HepG2 (cell line): ENCODE data around the gene VCP. TPM values are rescaled to one million over a fixed set of nuclear protein-coding genes. Genes with fewer than 3 reads are reported as not detected.
A peak's percentile ranks its signal among the peaks of the same experiment; 100 is the strongest.

Experiments used
- ATF7 ChIP-seq, 2 experiments: fragments of 450-650 bp in 1 of 2; sonication (generic) in 1 of 2; formaldehyde crosslinking in 1 of 2; IDR thresholded peaks; 2 replicates each; pipeline versions ENCODE4 v1.4.0 to v1.6.1; 2016 to 2020; ENCODE audit warnings: antibody characterized with exemption in 1 of 2, mild to moderate bottlenecking in 1 of 2, missing genetic modification reagents in 1 of 2
- BATF2 ChIP-seq: sonication (generic); formaldehyde crosslinking; IDR thresholded peaks from 2 replicates; pipeline ENCODE4 v1.8.0; 2022; ENCODE audit warnings: mild to moderate bottlenecking, missing genetic modification reagents, moderate library complexity
- ELF1 ChIP-seq: sonication (generic); formaldehyde crosslinking; IDR thresholded peaks from 2 replicates; pipeline ENCODE4 v1.4.0; 2020; ENCODE audit warnings: missing genetic modification reagents
- HDAC1 ChIP-seq: sonication (generic); formaldehyde crosslinking; IDR thresholded peaks from 2 replicates; pipeline ENCODE4 v1.5.1; 2020; ENCODE audit warnings: mild to moderate bottlenecking, missing genetic modification reagents
- IRF9 ChIP-seq: sonication (generic); formaldehyde crosslinking; IDR thresholded peaks from 2 replicates; pipeline ENCODE4 v1.8.0; 2022; ENCODE audit warnings: missing genetic modification reagents, mild to moderate bottlenecking, borderline replicate concordance
- JUND ChIP-seq: sonication (generic); formaldehyde crosslinking; IDR thresholded peaks from 2 replicates; pipeline ENCODE4 v1.8.0; 2022; ENCODE audit warnings: mild to moderate bottlenecking, missing genetic modification reagents
- KLF6 ChIP-seq: IDR thresholded peaks from 2 replicates; pipeline ENCODE4 v1.8.0; 2016; ENCODE audit warnings: missing biosample characterization, missing genetic modification reagents
- MAFF ChIP-seq: IDR thresholded peaks from 2 replicates; pipeline ENCODE4 v1.6.1; 2011; ENCODE audit warnings: low read depth, low read length, improper control_type of control experiment
- MBNL3 ChIP-seq: fragments of 250-450 bp; sonication (Bioruptor Pico); conservative IDR thresholded peaks from 2 replicates; pipeline ENCODE4 v1.8.0; 2022; ENCODE audit warnings: mild to moderate bottlenecking, inconsistent platforms
- PRDM15 ChIP-seq: sonication (generic); formaldehyde crosslinking; IDR thresholded peaks from 2 replicates; pipeline ENCODE4 v1.4.0; 2020; ENCODE audit warnings: missing genetic modification reagents
- RORA ChIP-seq: sonication (generic); formaldehyde crosslinking; IDR thresholded peaks from 2 replicates; pipeline ENCODE4 v1.5.0; 2020; ENCODE audit warnings: mild to moderate bottlenecking, missing genetic modification reagents, moderate library complexity
- ZBTB4 ChIP-seq: sonication (generic); formaldehyde crosslinking; IDR thresholded peaks from 2 replicates; pipeline ENCODE4 v1.4.0; 2020; ENCODE audit warnings: missing genetic modification reagents, mild to moderate bottlenecking, borderline replicate concordance
- ZC3H4 ChIP-seq: sonication (generic); formaldehyde crosslinking; IDR thresholded peaks from 2 replicates; pipeline ENCODE4 v1.4.0; 2020; ENCODE audit warnings: missing genetic modification reagents, borderline replicate concordance
- ZMYM4 ChIP-seq: sonication (generic); formaldehyde crosslinking; IDR thresholded peaks from 2 replicates; pipeline ENCODE4 v1.8.1; 2023; ENCODE audit warnings: mild to moderate bottlenecking, missing genetic modification reagents
- ZNF138 ChIP-seq: sonication (generic); formaldehyde crosslinking; IDR thresholded peaks from 2 replicates; pipeline ENCODE4 v1.5.0; 2020; ENCODE audit warnings: mild to moderate bottlenecking, low read depth, missing genetic modification reagents
- ZNF160 ChIP-seq: sonication (generic); formaldehyde crosslinking; IDR thresholded peaks from 2 replicates; pipeline ENCODE4 v1.8.0; 2022; ENCODE audit warnings: mild to moderate bottlenecking, inconsistent platforms, missing genetic modification reagents
- ZNF230 ChIP-seq: sonication (generic); formaldehyde crosslinking; IDR thresholded peaks from 2 replicates; pipeline ENCODE4 v1.4.0; 2020; ENCODE audit warnings: mild to moderate bottlenecking, missing genetic modification reagents
- ZNF577 ChIP-seq: sonication (generic); formaldehyde crosslinking; IDR thresholded peaks from 2 replicates; pipeline ENCODE4 v1.4.0; 2020; ENCODE audit warnings: mild to moderate bottlenecking, low read depth, missing genetic modification reagents, borderline replicate concordance
- ZSCAN20 ChIP-seq: sonication (generic); formaldehyde crosslinking; IDR thresholded peaks from 2 replicates; pipeline ENCODE4 v1.4.0; 2020; ENCODE audit warnings: missing genetic modification reagents, mild to moderate bottlenecking, borderline replicate concordance
- polyA plus RNA-seq, 8 experiments: library from polyadenylated mRNA; depleted of rRNA in 3 of 8; stranded (reverse) in 7 of 8; unstranded in 1 of 8; fragments of >200 nt; fragmentation: Illumina TruSeq in 4 of 8; extraction: Trizol in 4 of 8; gene quantifications; 2 replicates each; pipeline versions ENCODE4 v1.2.1 to v1.2.3, GENCODE V29; 2011 to 2016; ENCODE audit warnings: low read depth in 4 of 8, missing spikeins in 1 of 8, mixed read lengths in 1 of 8; ENCODE audit not compliant: insufficient read depth in 1 of 8
- total RNA-seq, 5 experiments: library from RNA; depleted of rRNA; stranded (reverse); fragments of >200 nt; fragmentation: Illumina TruSeq; extraction: Trizol; gene quantifications; 2 replicates each; pipeline ENCODE4 v1.2.3, GENCODE V29; 2016; ENCODE audit warnings: low read depth in 1 of 5

VCP gene
- total and polyA plus RNA-seq, 2 of the 13 experiments (the other 11 are each of a cell fraction or from before 2014, with no cell fraction given) = 143 to 391 TPM

- TF ChIP-seq PRDM15 (CRISPR knock-in tag) = no peak
- no peak for TF ChIP-seq ZNF160
- TF ChIP-seq ZNF230 (CRISPR knock-in tag) = no peak
- no peak for TF ChIP-seq KLF6 (CRISPR knock-in tag)
- no peak for TF ChIP-seq ZNF577
- no peak; the same call in 1 of the 2 replicates for TF ChIP-seq ZC3H4 (CRISPR knock-in tag)
- peak; percentile 52; the same call in 1 of the 2 replicates for TF ChIP-seq ZNF138 (CRISPR knock-in tag)
- TF ChIP-seq RORA = no peak
- no peak for TF ChIP-seq ZBTB4 (CRISPR knock-in tag)
- TF ChIP-seq IRF9 (CRISPR knock-in tag) = no peak
- TF ChIP-seq MAFF = no peak
- TF ChIP-seq JUND (CRISPR knock-in tag) = no peak
- TF ChIP-seq HDAC1 (CRISPR knock-in tag) = peak; percentile 47; the same call in 1 of the 2 replicates
- TF ChIP-seq ELF1 (CRISPR knock-in tag) = peak; percentile 72
- TF ChIP-seq ZMYM4 (CRISPR knock-in tag) = peak; percentile 83
- no peak for TF ChIP-seq ZSCAN20 (CRISPR knock-in tag)
- TF ChIP-seq ATF7 (IDR thresholded peaks at IDR 0.05) = no peak
- TF ChIP-seq ATF7 (CRISPR knock-in tag; IDR thresholded peaks at IDR 0.05) = no peak
- no peak for TF ChIP-seq BATF2
- no peak for TF ChIP-seq MBNL3
These were observed at the start of gene VCP (continued) for GRCh38 chr9:35072461-35073278.
